ENCODE measurements around the gene RMI2.

Gene RMI2

GRCh38 chr16:11349599-11350276, 4.5 kb downstream of the RMI2 start (continued):
- TF ChIP-seq, protein P1, sequence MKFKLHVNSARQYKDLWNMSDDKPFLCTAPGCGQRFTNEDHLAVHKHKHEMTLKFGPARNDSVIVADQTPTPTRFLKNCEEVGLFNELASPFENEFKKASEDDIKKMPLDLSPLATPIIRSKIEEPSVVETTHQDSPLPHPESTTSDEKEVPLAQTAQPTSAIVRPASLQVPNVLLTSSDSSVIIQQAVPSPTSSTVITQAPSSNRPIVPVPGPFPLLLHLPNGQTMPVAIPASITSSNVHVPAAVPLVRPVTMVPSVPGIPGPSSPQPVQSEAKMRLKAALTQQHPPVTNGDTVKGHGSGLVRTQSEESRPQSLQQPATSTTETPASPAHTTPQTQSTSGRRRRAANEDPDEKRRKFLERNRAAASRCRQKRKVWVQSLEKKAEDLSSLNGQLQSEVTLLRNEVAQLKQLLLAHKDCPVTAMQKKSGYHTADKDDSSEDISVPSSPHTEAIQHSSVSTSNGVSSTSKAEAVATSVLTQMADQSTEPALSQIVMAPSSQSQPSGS (tag by site-specific recombination; IDR thresholded peaks at IDR 0.05; ENCODE audit: low read depth): peak; percentile 62
- TF ChIP-seq ZIC2 (tag by site-specific recombination; IDR thresholded peaks at IDR 0.05): 0 out of 2 replicates have a peak, but pooled peaks have one; percentile 35
- TF ChIP-seq, protein P2, sequence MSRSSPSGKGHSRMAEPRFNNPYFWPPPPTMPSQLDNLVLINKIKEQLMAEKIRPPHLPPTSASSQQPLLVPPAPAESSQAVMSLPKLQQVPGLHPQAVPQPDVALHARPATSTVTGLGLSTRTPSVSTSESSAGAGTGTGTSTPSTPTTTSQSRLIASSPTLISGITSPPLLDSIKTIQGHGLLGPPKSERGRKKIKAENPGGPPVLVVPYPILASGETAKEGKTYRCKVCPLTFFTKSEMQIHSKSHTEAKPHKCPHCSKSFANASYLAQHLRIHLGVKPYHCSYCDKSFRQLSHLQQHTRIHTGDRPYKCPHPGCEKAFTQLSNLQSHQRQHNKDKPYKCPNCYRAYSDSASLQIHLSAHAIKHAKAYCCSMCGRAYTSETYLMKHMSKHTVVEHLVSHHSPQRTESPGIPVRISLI (tag by site-specific recombination; IDR thresholded peaks at IDR 0.05): no peak
- TF ChIP-seq, protein P3, sequence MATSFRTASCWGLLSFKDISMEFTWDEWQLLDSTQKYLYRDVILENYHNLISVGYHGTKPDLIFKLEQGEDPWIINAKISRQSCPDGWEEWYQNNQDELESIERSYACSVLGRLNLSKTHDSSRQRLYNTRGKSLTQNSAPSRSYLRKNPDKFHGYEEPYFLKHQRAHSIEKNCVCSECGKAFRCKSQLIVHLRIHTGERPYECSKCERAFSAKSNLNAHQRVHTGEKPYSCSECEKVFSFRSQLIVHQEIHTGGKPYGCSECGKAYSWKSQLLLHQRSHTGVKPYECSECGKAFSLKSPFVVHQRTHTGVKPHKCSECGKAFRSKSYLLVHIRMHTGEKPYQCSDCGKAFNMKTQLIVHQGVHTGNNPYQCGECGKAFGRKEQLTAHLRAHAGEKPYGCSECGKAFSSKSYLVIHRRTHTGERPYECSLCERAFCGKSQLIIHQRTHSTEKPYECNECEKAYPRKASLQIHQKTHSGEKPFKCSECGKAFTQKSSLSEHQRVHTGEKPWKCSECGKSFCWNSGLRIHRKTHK (tag by site-specific recombination; IDR thresholded peaks at IDR 0.05): no peak
- TF ChIP-seq IKZF3 (tag by site-specific recombination; IDR thresholded peaks at IDR 0.05): 0 out of 2 replicates have a peak, but pooled peaks have one; percentile 25
- TF ChIP-seq PRDM1 (tag by site-specific recombination; IDR thresholded peaks at IDR 0.05): peak; percentile 91
- TF ChIP-seq ZNF394 (tag by site-specific recombination; IDR thresholded peaks at IDR 0.05; ENCODE audit: borderline replicate concordance): no peak

DNA sequence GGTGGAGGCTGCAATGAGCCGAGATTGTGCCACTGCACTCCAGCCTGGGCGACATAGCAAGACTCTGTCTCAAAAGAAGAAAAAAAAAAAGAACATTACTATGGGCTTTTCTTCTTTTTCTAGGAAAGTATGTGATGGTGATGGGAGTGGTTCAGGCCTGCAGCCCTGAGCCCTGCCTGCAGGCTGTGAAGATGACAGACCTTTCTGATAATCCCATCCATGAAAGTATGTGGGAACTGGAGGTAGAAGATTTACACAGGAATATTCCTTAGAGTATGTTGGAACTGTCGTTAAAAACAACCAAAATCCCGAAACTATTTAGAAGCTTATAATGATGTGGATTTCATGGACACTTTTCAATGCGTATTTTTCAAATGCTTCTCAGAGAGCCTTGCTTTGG, 5.3 kb downstream of the RMI2 start:
- peaks cover 13 to 14% of the 10 kb centered on the region in 2 experiments; a peak in 2 of 3 replicates for H3K36me3 ChIP-seq (ENCODE audit: control insufficient read depth in 2 of 2, insufficient read depth in 1 of 2, low read length in 2 of 2)
- no peaks in the 10 kb centered on the region for H3K9me3 ChIP-seq (ENCODE audit: control insufficient read depth, insufficient read depth, low read depth, low read length)
- peaks cover 10% of the 10 kb centered on the region; the same call in 1 of the 2 replicates for H3K4me1 ChIP-seq (ENCODE audit: control insufficient read depth, insufficient read depth, low read length)
- CTCF ChIA-PET: interaction anchor here (0.7 kb wide), 1 partner anchor 396 kb away, joined by 3 read pairs; no protein-coding TSS in a partner anchor
- H3K27ac ChIP-seq (ENCODE audit: extremely low read depth, low read depth, low read length): no peak overlapping the region
- POLR2A ChIA-PET: no interaction called here
- no peak overlapping the region for H3K4me3 ChIP-seq (ENCODE audit: low read depth, low read length)
- TF ChIP-seq HIC1 (tag by site-specific recombination; IDR thresholded peaks at IDR 0.05): no peak
- TF ChIP-seq ZNF175 (tag by site-specific recombination; IDR thresholded peaks at IDR 0.05): no peak
- no peak for TF ChIP-seq ELK4 (IDR thresholded peaks at IDR 0.05; ENCODE audit: borderline replicate concordance, low read depth, low read length)
- TF ChIP-seq KLF16 (tag by site-specific recombination; IDR thresholded peaks at IDR 0.05): no peak
- no peak for TF ChIP-seq ZNF777 (tag by site-specific recombination; IDR thresholded peaks at IDR 0.05; ENCODE audit: borderline replicate concordance)
- TF ChIP-seq ZSCAN4 (tag by site-specific recombination; IDR thresholded peaks at IDR 0.05): no peak
- no peak for TF ChIP-seq ZNF23 (tag by site-specific recombination; IDR thresholded peaks at IDR 0.05; ENCODE audit: borderline replicate concordance)
- TF ChIP-seq ZNF302 (tag by site-specific recombination; IDR thresholded peaks at IDR 0.05; ENCODE audit: low read depth): no peak
- TF ChIP-seq ZSCAN23 (tag by site-specific recombination; IDR thresholded peaks at IDR 0.05): no peak
- TF ChIP-seq, protein P4, sequence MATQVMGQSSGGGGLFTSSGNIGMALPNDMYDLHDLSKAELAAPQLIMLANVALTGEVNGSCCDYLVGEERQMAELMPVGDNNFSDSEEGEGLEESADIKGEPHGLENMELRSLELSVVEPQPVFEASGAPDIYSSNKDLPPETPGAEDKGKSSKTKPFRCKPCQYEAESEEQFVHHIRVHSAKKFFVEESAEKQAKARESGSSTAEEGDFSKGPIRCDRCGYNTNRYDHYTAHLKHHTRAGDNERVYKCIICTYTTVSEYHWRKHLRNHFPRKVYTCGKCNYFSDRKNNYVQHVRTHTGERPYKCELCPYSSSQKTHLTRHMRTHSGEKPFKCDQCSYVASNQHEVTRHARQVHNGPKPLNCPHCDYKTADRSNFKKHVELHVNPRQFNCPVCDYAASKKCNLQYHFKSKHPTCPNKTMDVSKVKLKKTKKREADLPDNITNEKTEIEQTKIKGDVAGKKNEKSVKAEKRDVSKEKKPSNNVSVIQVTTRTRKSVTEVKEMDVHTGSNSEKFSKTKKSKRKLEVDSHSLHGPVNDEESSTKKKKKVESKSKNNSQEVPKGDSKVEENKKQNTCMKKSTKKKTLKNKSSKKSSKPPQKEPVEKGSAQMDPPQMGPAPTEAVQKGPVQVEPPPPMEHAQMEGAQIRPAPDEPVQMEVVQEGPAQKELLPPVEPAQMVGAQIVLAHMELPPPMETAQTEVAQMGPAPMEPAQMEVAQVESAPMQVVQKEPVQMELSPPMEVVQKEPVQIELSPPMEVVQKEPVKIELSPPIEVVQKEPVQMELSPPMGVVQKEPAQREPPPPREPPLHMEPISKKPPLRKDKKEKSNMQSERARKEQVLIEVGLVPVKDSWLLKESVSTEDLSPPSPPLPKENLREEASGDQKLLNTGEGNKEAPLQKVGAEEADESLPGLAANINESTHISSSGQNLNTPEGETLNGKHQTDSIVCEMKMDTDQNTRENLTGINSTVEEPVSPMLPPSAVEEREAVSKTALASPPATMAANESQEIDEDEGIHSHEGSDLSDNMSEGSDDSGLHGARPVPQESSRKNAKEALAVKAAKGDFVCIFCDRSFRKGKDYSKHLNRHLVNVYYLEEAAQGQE (tag by site-specific recombination; IDR thresholded peaks at IDR 0.05): no peak
- TF ChIP-seq ZNF544 (tag by site-specific recombination; IDR thresholded peaks at IDR 0.05): no peak
- TF ChIP-seq ZNF473 (tag by site-specific recombination; IDR thresholded peaks at IDR 0.05): no peak
- no peak for TF ChIP-seq ZNF624 (tag by site-specific recombination; IDR thresholded peaks at IDR 0.05)
